SH-SY5Y (cell line): Measurements from ENCODE around the gene USP47.

Experiments
- GATA2 ChIP-seq: IDR thresholded peaks from 2 replicates; pipeline ENCODE4 v1.6.1; 2011; ENCODE audit warnings: mild to moderate bottlenecking, low read depth, low read length
- GATA3 ChIP-seq: IDR thresholded peaks from 2 replicates; pipeline ENCODE4 v1.6.1; 2011; ENCODE audit warnings: low read depth, mild to moderate bottlenecking, low read length, moderate library complexity

DNA sequence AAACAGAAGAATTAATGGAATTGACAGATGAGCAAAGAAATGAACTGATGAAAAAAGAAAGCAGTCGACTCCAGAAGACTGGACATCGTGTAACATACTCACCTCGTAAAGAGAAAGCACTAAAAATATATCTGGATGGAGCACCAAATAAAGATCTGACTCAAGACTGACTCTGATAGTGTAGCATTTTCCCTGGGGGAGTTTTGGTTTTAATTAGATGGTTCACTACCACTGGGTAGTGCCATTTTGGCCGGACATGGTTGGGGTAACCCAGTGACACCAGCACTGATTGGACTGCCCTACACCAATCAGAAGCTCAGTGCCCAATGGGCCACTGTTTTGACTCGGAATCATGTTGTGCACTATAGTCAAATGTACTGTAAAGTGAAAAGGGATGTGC lies 114.2 kb downstream of the USP47 start:
- TF ChIP-seq GATA3 (no peak), GATA2 (no peak)
